Activated T-cell treated with anti-CD3 and anti-CD28 coated beads, Interleukin-2, amount 50 U/mL, for 4 hours (primary cell): ENCODE data around the gene TMF1. TPM values are rescaled to one million over a fixed set of nuclear protein-coding genes. Genes with fewer than 3 reads are reported as not detected.

Experiments used
- ATAC-seq, 2 donors: fragments of 200-7000 bp; cut with Tn5 transposase; one replicate each; pipeline ENCODE4 v1.10.0; 2021
- DNase-seq: peaks from one replicate; pipeline ENCODE4 v3.0.0-alpha.2; 2020
- H3K27me3 Mint-ChIP-seq: one replicate; pipeline ENCODE4 v1.8.0; 2021; ENCODE audit warnings: low read depth, mixed read lengths
- H3K36me3 Mint-ChIP-seq: one replicate; pipeline ENCODE4 v1.8.0; 2022; ENCODE audit warnings: mixed read lengths; ENCODE audit not compliant: insufficient read depth
- H3K4me1 Mint-ChIP-seq: one replicate; pipeline ENCODE4 v1.8.0; 2021; ENCODE audit warnings: low read depth, mixed read lengths
- H3K4me3 Mint-ChIP-seq: one replicate; pipeline ENCODE4 v1.8.0; 2021; ENCODE audit warnings: mild to moderate bottlenecking, moderate library complexity, mixed read lengths
- H3K9me3 Mint-ChIP-seq: one replicate; pipeline ENCODE4 v1.8.0; 2021; ENCODE audit warnings: mixed read lengths
- total RNA-seq, 3 donors: library from RNA; stranded (reverse); gene quantifications; one replicate each; pipeline ENCODE4 v1.2.1, GENCODE V29; 2021

The TMF1 gene
- total RNA-seq, 3 donors from 2014 or later = 21.0 to 27.4 (median 23.6) TPM

- Mint-ChIP-seq H3K27me3 (no peaks in the 10 kb centered on the region), H3K9me3 (no peaks in the 10 kb centered on the region), H3K36me3 (peaks cover 38% of the 10 kb centered on the region), H3K4me3 (peak overlapping the region; percentile 24), H3K4me1 (peaks cover 27% of the 10 kb centered on the region)
- ATAC-seq (peak; percentile 70 to 79), DNase-seq (no peak)
These were observed 6.2 kb upstream of the TMF1 start for GRCh38 chr3:69058180-69058946.

GRCh38 chr3:69052472-69052898 is 352 bp upstream of the TMF1 start:
- Mint-ChIP-seq H3K4me1 (peaks cover 42% of the 10 kb centered on the region), H3K9me3 (no peaks in the 10 kb centered on the region), H3K4me3 (peak overlapping the region; percentile 99), H3K36me3 (peaks cover 22% of the 10 kb centered on the region), H3K27me3 (no peaks in the 10 kb centered on the region)
- DNase-seq (no peak), ATAC-seq (no peak)

DNA sequence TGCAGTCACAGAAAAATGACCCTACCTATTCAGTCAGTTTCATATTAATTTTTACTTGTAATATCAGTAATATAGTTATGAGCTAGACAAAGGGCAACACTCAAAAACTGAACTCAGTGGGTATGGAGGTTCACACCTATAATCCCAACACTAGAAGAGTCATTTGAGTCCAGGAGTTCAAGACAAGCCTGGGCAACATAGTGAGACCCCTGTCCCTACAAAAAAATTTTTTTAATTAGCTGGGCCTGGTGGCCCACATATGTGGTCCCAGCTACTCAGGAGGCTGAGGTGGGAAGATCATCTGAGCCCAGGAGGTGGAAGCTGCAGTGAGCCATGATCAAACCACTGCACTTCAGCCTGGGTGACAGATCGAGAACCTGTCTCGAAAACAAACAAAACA is 3.1 kb downstream of the TMF1 start:
- H3K36me3 Mint-ChIP-seq = peaks cover 28% of the 10 kb centered on the region
- peaks cover 50% of the 10 kb centered on the region for H3K4me1 Mint-ChIP-seq
- H3K27me3 Mint-ChIP-seq = no peaks in the 10 kb centered on the region
- DNase-seq = no peak
- no peak overlapping the region for H3K4me3 Mint-ChIP-seq
- no peaks in the 10 kb centered on the region for H3K9me3 Mint-ChIP-seq
- no peak for ATAC-seq

DNA sequence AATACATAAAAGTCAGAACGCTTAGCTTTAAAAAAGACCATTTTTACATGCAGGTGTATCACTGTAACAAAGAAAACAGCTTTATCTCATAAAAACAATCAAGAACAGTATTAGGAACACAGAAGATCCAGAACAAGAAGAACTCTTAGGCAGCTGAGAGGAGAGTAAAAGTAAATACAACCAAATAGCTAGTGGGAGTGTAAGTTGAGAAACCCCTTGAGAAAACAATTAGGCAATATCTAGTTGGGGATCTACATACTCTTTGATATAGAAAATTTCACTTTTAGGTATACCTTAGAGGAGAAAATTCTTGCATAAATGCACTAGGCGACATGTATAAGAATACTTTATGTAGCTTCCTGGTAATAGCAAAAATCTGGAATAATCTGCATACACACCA is 7.5 kb downstream of the TMF1 start:
- peaks cover 41% of the 10 kb centered on the region for H3K36me3 Mint-ChIP-seq
- H3K27me3 Mint-ChIP-seq = no peaks in the 10 kb centered on the region
- DNase-seq (no peak), ATAC-seq (no peak)
- no peaks in the 10 kb centered on the region for H3K9me3 Mint-ChIP-seq
- H3K4me1 Mint-ChIP-seq = peaks cover 30% of the 10 kb centered on the region
- no peak overlapping the region for H3K4me3 Mint-ChIP-seq

GRCh38 chr3:69033470-69033869 is 18.7 kb downstream of the TMF1 start:
- Mint-ChIP-seq H3K9me3 (no peaks in the 10 kb centered on the region), H3K27me3 (no peaks in the 10 kb centered on the region), H3K4me1 (peaks cover 2% of the 10 kb centered on the region), H3K36me3 (peaks cover 44% of the 10 kb centered on the region), H3K4me3 (no peak overlapping the region)
- ATAC-seq = peak; percentile 59 to 73
- no peak for DNase-seq

DNA sequence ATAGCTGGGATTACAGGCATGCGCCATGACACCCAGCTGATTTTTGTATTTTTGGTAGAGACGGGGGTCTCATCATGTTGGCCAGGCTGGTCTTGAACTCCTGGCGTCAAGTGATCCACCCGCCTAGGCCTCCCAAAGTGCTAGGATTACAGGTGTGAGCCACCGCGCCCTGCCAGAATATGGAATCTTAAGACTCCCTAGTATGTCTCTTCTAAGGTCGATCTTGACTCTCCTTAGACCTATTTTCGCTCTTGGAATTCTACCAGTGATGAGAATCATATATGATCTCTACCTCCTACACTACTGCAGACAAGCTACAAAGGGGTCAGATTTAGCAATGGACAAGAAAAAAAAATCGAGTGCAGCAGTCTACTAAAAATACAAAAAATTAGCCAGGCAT is 19.4 kb downstream of the TMF1 start:
- DNase-seq (no peak), ATAC-seq (no peak)
- H3K4me1 Mint-ChIP-seq = peaks cover 2% of the 10 kb centered on the region
- H3K9me3 Mint-ChIP-seq = no peaks in the 10 kb centered on the region
- peaks cover 46% of the 10 kb centered on the region for H3K36me3 Mint-ChIP-seq
- no peaks in the 10 kb centered on the region for H3K27me3 Mint-ChIP-seq
- no peak overlapping the region for H3K4me3 Mint-ChIP-seq

- Mint-ChIP-seq H3K4me1 (peaks cover 2% of the 10 kb centered on the region), H3K4me3 (no peak overlapping the region), H3K36me3 (peaks cover 45% of the 10 kb centered on the region), H3K9me3 (no peaks in the 10 kb centered on the region), H3K27me3 (no peaks in the 10 kb centered on the region)
- ATAC-seq = peak in 1 of 2 donors; percentile 30
- DNase-seq = no peak
These were observed 20.0 kb downstream of the TMF1 start for GRCh38 chr3:69032142-69032541.

DNA sequence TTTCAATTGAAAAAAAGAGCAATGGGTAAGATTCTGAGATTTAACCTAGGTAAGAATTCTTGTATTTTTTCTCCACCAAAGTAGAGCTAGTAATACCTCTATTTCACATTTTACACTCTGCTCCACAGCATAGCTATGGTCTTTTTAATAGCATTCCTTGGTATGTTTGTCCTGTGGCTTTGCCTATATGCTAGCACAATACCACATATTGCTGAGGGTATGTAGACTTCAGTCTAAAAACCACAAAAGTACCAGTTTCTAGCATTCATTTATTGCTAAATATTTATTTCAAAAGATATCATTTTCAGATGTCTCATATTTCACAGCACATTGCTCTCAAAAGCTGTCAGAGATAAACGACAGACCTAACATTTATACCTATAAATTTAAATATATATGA is 20.5 kb downstream of the TMF1 start:
- Mint-ChIP-seq H3K4me3 (no peak overlapping the region), H3K4me1 (peaks cover 2% of the 10 kb centered on the region), H3K9me3 (no peaks in the 10 kb centered on the region), H3K27me3 (no peaks in the 10 kb centered on the region), H3K36me3 (peaks cover 43% of the 10 kb centered on the region)
- DNase-seq (no peak), ATAC-seq (no peak)

DNA sequence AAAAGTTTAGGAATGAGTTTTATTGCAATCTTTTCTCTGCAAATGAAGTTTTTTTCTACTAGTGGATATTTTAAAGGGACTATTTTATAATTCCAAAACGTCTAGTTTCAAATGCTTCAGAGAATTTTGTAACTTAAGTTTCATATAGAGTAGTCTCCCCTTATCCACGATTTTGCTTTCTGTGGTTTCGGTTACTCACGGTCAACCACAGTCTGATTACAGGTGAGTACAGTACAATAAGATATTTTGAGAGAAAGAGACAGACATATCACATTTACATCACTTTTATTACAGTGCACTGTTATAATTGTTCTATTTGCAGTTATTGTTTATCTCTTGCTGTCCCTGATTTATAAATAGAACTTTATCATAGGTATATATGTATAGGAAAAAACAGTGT is 31.3 kb downstream of the TMF1 start:
- DNase-seq (no peak), ATAC-seq (no peak)
- peaks cover 20% of the 10 kb centered on the region for H3K36me3 Mint-ChIP-seq
- peaks cover 2% of the 10 kb centered on the region for H3K4me1 Mint-ChIP-seq
- H3K4me3 Mint-ChIP-seq = no peak overlapping the region
- H3K27me3 Mint-ChIP-seq = no peaks in the 10 kb centered on the region
- H3K9me3 Mint-ChIP-seq = no peaks in the 10 kb centered on the region

- peaks cover 2% of the 10 kb centered on the region for H3K4me1 Mint-ChIP-seq
- no peaks in the 10 kb centered on the region for H3K9me3 Mint-ChIP-seq
- no peaks in the 10 kb centered on the region for H3K27me3 Mint-ChIP-seq
- H3K4me3 Mint-ChIP-seq = no peak overlapping the region
- ATAC-seq = no peak
- DNase-seq = no peak
- peaks cover 16% of the 10 kb centered on the region for H3K36me3 Mint-ChIP-seq
These were observed 31.7 kb downstream of the TMF1 start for GRCh38 chr3:69020424-69020823.

GRCh38 chr3:69016901-69017300 is 35.2 kb downstream of the TMF1 start:
- peaks cover 9% of the 10 kb centered on the region for H3K36me3 Mint-ChIP-seq

GRCh38 chr3:69016102-69016501 is 36.0 kb downstream of the TMF1 start:
- no peak overlapping the region for H3K4me3 Mint-ChIP-seq
- H3K27me3 Mint-ChIP-seq = no peaks in the 10 kb centered on the region
- ATAC-seq (no peak), DNase-seq (no peak)
- H3K9me3 Mint-ChIP-seq = no peaks in the 10 kb centered on the region
- peaks cover 24% of the 10 kb centered on the region for H3K4me1 Mint-ChIP-seq
- peaks cover 9% of the 10 kb centered on the region for H3K36me3 Mint-ChIP-seq

More at GRCh38 chr3:69016901-69017300, 35.2 kb downstream of the TMF1 start:
- DNase-seq (no peak), ATAC-seq (no peak)
- peaks cover 21% of the 10 kb centered on the region for H3K4me1 Mint-ChIP-seq
- H3K9me3 Mint-ChIP-seq = no peaks in the 10 kb centered on the region
- no peak overlapping the region for H3K4me3 Mint-ChIP-seq
- no peaks in the 10 kb centered on the region for H3K27me3 Mint-ChIP-seq

DNA sequence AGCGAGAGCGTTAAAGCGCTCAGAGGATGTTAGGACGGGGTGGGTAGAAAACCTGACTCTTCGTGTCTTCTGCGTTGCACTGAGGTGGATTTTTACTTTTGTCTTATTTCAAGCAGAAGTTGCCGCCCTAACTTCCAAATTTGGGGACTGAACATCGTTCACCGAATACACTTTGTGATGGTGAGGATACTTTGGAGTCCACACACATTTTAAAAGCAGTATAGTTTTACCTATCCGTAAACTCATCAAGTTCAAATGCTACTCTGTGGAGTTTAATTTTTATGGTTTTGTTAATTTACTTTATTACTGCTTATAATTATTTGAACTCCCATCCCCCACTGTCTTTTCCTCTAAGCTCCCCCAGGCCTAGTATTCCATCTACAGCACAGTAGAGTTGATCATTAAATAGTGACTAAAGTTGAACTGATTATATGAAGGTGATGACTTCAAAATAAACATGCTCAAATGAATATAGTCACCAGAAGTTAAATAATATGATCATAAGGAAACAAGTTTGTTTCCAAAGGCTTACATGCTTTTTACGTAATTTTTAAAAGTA is 38.0 kb downstream of the TMF1 start:
- Mint-ChIP-seq H3K27me3 (no peaks in the 10 kb centered on the region), H3K4me3 (peak overlapping the region; percentile 82), H3K9me3 (no peaks in the 10 kb centered on the region), H3K36me3 (peaks cover 9% of the 10 kb centered on the region), H3K4me1 (peaks cover 24% of the 10 kb centered on the region)
- ATAC-seq (no peak), DNase-seq (no peak)

DNA sequence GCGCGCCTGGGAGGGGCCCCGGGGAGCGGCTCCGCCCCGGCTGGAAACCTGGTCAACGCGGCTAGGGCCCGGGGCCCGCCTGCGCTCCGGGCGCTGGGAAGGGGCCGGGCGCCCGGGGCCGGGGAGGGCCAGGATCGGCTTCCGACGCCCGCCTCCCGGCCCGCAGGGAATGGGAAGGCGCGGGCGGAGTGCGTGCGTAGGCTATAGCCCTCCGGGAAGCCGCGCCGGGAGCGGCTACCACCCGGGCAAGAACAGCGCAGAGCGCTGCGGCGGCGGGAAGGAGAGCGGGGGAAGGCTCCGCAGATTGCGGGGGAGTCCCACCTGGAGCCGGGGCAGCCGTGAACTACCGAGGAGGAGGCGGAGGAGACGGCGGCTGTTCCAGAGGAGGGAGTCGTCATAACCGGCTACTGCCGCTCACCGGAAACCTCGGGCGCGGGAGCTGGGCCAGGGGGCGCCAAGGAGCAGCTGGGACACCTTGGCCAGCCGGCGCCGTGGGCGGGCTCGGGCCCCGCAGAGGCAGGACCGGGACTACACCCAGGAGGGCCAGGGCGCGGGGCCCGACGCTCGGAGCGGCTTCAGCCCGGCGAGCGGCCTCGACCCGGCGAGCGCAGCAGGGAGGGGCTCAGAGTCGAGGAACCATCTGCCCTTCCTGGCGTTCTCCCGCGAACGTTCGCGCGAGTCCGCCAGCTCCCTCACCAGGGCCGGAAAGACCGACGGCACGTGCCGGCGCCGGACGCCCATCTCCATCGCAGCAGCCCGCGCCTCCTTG is 38.7 kb downstream of the TMF1 start, which contains the start of gene EOGT:
Gene EOGT (minus strand): TSS at position 432 of the 769 bp plus-strand sequence. CDS start 3,838 bp downstream, outside the sequence.
- peak within 1 kb of the TSS; percentile 82 for H3K4me3 Mint-ChIP-seq
- ATAC-seq (peak; percentile 82 to 83), DNase-seq (peak; percentile 72)
- peaks cover 24% of the 10 kb centered on the region for H3K4me1 Mint-ChIP-seq
- no peaks in the 10 kb centered on the region for H3K27me3 Mint-ChIP-seq
- no peaks in the 10 kb centered on the region for H3K9me3 Mint-ChIP-seq
- H3K36me3 Mint-ChIP-seq = peaks cover 9% of the 10 kb centered on the region
